ENCODE measurements around the gene ARHGAP23. TPM values are rescaled to one million over a fixed set of nuclear protein-coding genes. Genes with fewer than 3 reads are reported as not detected.
"Not testable (repeated sequence)": the region's sequence is repeated elsewhere in the genome, so short reads cannot be mapped to it uniquely, and the experiment has no call there.

ARHGAP23 gene
- total RNA-seq, 3 donors from 2014 or later = 0.29 to 0.57 (median 0.48) TPM

DNA sequence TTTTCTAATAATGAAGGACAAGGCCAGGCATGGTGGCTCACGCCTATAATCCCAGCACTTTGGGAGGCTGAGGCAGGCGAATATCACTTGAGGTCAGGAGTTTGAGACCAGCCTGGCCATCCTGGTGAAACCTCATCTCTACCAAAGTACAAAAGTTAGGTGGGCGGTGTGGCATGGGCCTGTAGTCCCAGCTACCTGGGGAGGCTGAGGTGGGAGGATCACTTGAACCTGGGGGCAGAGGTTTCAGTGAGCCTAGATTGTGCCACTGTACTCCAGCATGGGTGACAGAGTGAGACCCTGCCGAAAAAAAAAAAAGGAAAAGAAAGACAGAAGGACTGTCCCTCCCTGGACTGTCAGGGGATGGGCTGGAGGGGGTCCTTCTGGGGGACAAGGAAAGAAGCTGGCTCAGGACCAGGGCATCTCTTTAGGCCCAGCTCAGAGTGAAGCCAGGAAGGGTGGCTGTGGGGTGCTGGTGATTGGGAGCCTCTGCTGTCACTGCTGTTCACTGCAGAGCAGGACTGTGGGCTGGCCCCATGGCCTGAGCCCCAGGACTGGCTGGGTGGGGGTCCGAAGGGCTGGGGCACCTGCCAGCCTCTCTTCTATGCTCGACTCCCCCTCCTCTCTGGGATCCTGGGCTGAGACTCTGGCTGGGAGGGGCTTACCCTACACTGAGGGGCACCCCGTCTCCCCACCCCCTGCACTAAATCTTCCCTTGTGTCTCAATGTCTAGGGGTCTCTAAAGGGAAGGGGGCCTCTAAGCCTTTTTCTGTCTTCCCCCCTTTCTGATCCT is 909 bp upstream of the ARHGAP23 start:
- peaks cover 6% of the 10 kb centered on the region for H3K4me1 Mint-ChIP-seq (ENCODE audit: low read depth)
- DNase-seq (no peak), ATAC-seq (no peak)
- no peaks in the 10 kb centered on the region for H3K9me3 Mint-ChIP-seq
- H3K36me3 Mint-ChIP-seq (ENCODE audit: insufficient read depth) = no peaks in the 10 kb centered on the region
- H3K27me3 Mint-ChIP-seq (ENCODE audit: low read depth) = peaks cover 25% of the 10 kb centered on the region
- H3K4me3 Mint-ChIP-seq = peak overlapping the region; percentile 61

DNA sequence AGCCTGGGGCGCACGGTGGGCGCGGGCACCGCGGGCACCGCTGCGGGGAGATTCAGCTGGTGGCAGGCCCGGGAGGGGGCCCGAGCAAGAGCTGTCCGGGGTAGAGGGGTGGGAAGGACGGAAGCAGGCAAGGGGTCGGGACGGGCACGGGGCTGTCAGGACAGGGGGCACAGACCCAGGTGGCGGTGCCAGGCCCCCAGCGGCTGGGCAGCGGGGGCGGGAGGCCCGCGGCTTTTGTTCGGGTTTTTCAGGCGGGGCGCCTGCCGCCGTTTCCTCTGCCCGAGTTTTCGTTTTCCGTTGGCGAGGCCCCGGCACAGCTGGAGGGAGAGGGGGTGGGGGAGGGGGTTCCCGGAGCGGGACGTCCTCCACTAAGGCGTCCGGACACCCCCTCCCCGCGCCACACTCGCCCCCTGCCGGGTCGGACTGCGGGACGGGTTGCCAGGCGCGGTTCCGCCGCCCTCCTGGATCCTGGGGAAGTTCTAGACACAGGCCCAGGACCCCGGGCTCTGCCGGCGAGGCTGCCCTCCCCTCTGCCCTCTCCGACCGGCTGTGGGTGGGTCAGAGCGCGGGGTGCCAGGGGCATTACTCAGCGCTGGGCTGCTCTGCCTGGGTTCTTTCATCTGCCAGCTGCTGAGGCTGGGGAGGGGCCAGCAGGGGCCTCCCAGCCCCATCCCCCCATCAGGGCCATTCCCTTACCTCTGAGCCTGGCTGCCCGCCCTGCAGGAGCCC is 543 bp downstream of the ARHGAP23 start:
- DNase-seq = no peak
- ATAC-seq = peak; percentile 25 to 32
- Mint-ChIP-seq H3K4me1 (ENCODE audit: low read depth) (peaks cover 6% of the 10 kb centered on the region), H3K36me3 (ENCODE audit: insufficient read depth) (no peaks in the 10 kb centered on the region), H3K27me3 (ENCODE audit: low read depth) (peaks cover 14% of the 10 kb centered on the region), H3K9me3 (no peaks in the 10 kb centered on the region), H3K4me3 (peak overlapping the region; percentile 61)

DNA sequence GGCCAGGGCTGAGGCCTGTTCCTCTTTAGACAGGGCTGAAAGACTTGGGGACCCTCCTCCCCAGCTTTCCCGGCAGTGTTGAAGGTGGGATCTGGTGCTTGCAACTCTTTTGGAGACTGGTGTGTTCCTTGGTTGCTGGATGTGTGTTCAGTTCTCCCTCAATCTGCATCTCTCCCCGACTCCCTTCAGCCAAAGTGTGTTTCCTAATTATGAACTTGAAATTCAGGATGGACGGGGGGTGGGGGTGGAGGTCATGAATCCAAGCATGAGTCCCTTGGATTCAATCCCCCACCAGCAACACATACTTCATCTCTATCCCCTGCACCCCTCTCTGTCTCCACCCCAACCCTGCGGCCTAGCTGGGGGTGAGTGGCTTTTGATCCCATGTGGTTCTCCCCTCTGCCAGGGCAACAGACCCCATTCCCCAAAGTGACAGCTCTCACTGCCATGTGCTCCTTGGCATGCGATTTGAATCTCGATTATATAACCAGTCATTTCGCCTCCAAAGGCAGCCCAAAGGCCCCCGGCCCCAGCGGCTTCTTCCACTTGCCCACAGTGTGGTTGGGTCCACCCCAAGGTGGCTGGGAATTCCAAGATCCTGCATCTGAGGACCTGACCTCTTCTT is 1.3 kb downstream of the ARHGAP23 start:
- no peaks in the 10 kb centered on the region for H3K9me3 Mint-ChIP-seq
- no peak for DNase-seq
- H3K36me3 Mint-ChIP-seq (ENCODE audit: insufficient read depth) = no peaks in the 10 kb centered on the region
- peak overlapping the region; percentile 61 for H3K4me3 Mint-ChIP-seq
- H3K4me1 Mint-ChIP-seq (ENCODE audit: low read depth) = peaks cover 6% of the 10 kb centered on the region
- ATAC-seq = no peak
- peaks cover 9% of the 10 kb centered on the region for H3K27me3 Mint-ChIP-seq (ENCODE audit: low read depth)

DNA sequence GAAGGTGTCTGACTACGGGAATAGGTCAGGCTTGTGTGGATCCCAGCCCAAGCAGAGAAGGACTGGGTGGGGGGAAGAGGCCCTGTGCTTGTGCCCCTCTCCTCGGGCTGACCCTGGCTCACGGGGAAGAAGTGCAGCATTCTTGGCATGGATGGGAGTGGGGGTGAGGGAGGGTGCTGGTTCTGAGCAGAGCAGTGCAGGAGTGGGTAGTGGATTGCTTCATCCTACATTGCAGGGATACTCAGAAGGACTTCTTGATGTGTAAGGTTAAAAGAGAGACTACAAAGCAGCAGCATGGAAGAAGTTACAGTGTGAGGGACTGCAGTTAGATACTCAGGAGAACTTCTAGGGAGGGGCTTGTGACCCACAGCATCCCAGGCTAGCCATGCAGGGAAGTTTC is 2.1 kb downstream of the ARHGAP23 start:
- peaks cover 2% of the 10 kb centered on the region for H3K27me3 Mint-ChIP-seq (ENCODE audit: low read depth)
- no peaks in the 10 kb centered on the region for H3K36me3 Mint-ChIP-seq (ENCODE audit: insufficient read depth)
- ATAC-seq = no peak

DNA sequence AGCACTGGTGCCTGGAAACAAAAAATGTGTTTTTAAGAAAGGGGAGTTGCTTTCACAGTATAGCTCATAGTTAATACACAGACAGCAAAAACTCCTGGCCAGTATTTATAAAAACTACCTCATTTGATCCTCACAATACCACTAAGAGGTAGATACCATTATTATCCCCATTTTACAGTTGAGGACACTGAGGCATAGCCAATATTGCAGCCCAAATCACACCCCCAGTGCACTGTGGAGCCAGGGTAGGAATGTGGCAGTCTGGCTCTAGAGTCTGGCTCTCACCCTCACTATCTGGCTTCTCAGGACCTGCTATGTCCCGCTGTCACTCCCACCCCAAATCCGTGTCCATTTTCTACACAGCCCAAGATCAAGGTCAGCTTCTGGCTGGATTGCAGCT is 2.6 kb downstream of the ARHGAP23 start:
- no peak overlapping the region for H3K4me3 Mint-ChIP-seq
- DNase-seq (no peak), ATAC-seq (no peak)
- H3K4me1 Mint-ChIP-seq (ENCODE audit: low read depth) = peaks cover 6% of the 10 kb centered on the region
- no peaks in the 10 kb centered on the region for H3K36me3 Mint-ChIP-seq (ENCODE audit: insufficient read depth)
- H3K27me3 Mint-ChIP-seq (ENCODE audit: low read depth) = no peaks in the 10 kb centered on the region
- H3K9me3 Mint-ChIP-seq = no peaks in the 10 kb centered on the region

More for the DNA sequence above, 2.1 kb downstream of the ARHGAP23 start:
- H3K9me3 Mint-ChIP-seq = no peaks in the 10 kb centered on the region
- DNase-seq = no peak
- H3K4me1 Mint-ChIP-seq (ENCODE audit: low read depth) = peaks cover 6% of the 10 kb centered on the region
- peak overlapping the region; percentile 22 for H3K4me3 Mint-ChIP-seq

DNA sequence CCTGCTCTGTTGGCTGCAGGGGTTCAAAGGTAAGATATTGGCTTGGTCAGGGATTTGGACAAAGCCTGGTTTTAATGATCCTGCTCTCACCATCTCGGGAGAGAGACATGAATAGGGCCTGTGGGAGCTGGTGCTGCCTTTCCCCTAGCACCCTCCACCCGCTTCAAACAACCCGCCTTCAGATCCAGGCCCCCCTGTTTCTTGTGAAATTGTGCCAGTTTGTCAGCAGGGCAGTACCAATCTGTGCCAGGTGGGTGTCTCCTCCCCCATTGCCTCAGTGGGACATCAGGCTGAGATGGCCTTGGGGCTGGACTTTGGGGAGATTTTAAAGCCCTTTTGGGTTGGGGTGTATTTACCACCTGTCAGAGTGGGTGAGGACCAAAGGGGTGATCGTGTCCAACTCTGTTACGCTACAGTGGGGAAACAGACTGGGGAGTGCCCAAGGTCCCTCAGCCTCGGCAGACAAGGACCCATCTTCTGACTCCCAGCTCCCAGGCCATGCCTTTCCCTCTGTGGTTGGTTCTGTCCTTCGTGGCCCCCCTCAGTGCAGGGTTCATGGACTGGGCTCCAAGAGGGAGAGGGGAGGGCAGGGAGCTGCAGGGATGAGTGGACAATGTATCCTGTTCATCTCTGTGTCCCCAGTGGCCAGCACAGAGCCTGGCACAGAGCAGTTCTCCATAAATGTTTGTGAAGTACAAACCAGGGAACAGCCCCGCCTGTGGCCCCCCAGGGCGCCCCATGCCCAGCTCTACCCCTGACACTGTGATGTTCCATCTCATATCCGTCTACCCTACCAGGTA is 3.3 kb downstream of the ARHGAP23 start:
- Mint-ChIP-seq H3K4me1 (ENCODE audit: low read depth) (peaks cover 6% of the 10 kb centered on the region), H3K9me3 (no peaks in the 10 kb centered on the region), H3K4me3 (no peak overlapping the region), H3K27me3 (ENCODE audit: low read depth) (no peaks in the 10 kb centered on the region), H3K36me3 (ENCODE audit: insufficient read depth) (no peaks in the 10 kb centered on the region)
- ATAC-seq = no peak
- DNase-seq = no peak

DNA sequence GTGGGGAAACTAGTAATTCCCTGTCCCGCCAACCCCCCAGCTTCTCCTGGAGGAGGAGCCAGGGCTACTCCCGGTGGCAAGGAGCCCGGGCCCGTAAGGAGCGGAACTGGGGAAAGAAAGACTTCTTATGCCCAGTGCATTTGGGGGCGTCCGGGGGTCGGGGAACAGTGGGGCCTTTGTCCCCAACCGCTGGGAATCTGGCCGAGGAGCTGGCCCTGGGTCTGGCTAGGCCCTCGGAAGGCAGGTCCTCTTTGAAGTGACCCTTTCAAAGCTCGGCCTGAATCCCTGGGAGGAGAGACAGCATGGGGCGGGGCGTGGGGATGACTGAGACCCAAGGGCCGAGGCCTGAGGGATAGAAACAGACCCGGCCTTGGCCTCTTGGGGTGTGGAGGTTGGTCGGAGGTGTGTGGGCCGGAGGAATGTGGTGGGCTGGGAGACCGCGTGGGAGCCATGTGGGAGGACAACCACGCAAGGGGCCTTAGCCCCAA is 6.0 kb downstream of the ARHGAP23 start:
- H3K4me1 Mint-ChIP-seq (ENCODE audit: low read depth) = peaks cover 2% of the 10 kb centered on the region
- no peaks in the 10 kb centered on the region for H3K27me3 Mint-ChIP-seq (ENCODE audit: low read depth)
- ATAC-seq = no peak

DNA sequence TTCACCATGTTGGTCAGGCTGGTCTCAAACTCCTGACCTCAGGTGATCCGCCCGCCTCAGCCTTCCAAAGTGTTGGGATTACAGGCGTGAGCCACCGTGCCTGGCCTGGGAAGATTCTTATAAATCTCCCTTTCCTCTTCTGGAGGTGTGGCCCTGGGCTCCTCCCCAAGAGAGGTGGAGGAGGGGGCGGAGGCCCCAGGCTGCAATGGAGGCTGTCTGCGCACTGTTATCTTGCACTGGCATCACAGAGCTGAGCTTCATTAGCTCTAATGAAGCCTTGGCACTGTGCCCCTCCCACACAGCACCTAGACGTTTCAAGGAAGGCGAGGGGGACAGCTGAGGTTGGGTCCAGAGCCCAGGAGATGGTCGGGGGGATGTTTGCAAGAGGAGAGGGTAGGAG is 7.5 kb downstream of the ARHGAP23 start:
- no peak for DNase-seq
- no peaks in the 10 kb centered on the region for H3K4me1 Mint-ChIP-seq (ENCODE audit: low read depth)
- H3K4me3 Mint-ChIP-seq = no peak overlapping the region
- ATAC-seq = no peak
- H3K9me3 Mint-ChIP-seq = no peaks in the 10 kb centered on the region
- H3K27me3 Mint-ChIP-seq (ENCODE audit: low read depth) = no peaks in the 10 kb centered on the region
- H3K36me3 Mint-ChIP-seq (ENCODE audit: insufficient read depth) = no peaks in the 10 kb centered on the region

More for the DNA sequence above, 6.0 kb downstream of the ARHGAP23 start:
- no peak for DNase-seq
- Mint-ChIP-seq H3K9me3 (no peaks in the 10 kb centered on the region), H3K4me3 (no peak overlapping the region), H3K36me3 (ENCODE audit: insufficient read depth) (no peaks in the 10 kb centered on the region)

DNA sequence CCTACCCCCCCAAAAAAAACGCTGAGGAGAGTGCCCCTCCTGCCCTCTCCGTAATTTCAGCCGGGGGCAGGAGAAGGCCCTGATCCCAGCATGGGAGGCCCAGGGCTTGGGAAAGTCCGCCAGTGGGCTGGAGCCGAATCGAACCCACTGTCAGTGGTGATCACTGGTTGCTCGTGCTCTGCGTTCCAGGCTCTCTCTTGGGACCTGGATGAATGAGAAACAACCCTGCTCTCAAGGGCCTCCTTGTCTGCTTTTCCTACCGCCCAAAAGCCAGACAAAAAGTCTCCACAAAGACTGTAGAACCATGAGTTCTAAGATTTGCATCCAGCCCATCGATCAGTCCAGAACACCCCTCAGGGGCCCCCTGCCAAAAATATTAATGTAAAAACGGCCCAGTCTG is 8.1 kb downstream of the ARHGAP23 start:
- Mint-ChIP-seq H3K4me3 (no peak overlapping the region), H3K4me1 (ENCODE audit: low read depth) (no peaks in the 10 kb centered on the region), H3K36me3 (ENCODE audit: insufficient read depth) (no peaks in the 10 kb centered on the region), H3K9me3 (no peaks in the 10 kb centered on the region), H3K27me3 (ENCODE audit: low read depth) (no peaks in the 10 kb centered on the region)
- DNase-seq (no peak), ATAC-seq (no peak)

DNA sequence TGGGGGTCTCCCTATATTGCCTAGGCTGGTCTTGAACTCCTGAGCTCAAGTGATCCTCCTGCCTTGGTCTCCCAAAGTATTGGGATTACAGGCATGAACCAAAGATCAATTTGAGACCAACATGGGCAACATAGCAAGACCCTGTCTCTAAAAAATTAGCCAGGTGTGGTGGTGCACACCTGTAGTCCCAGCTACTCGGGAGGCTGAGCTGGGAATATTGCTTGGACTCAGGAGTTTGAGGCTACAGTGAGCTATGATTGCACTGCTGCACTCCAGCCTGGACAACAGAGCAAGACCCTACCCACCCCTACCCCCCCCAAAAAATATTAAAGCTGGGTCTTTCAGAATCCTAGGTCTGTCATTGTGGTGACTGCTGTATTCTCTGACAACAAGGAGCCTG is 9.0 kb downstream of the ARHGAP23 start:
- DNase-seq, H3K4me3 Mint-ChIP-seq: not testable (repeated sequence)

DNA sequence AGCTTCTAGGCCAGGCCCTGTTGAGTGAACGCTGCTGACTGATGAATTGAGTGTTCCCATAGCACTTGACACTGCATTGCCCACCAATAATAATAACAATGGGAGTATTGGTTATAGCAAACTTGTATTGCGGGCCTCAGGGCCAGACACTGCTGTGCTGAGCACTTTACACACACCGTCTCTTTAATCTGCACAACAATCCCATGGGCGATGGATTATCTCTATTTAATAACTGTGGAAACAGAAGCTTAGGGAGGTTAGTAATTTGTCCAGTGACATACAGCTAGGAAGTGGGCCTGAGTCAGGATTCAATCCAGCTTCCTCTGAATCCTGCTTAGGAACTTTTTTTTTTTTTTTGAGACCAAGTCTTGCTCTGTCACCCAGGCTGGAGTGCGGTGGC is 11.2 kb downstream of the ARHGAP23 start:
- H3K9me3 Mint-ChIP-seq = no peaks in the 10 kb centered on the region
- no peaks in the 10 kb centered on the region for H3K4me1 Mint-ChIP-seq (ENCODE audit: low read depth)
- H3K27me3 Mint-ChIP-seq (ENCODE audit: low read depth) = no peaks in the 10 kb centered on the region
- ATAC-seq (no peak), DNase-seq (no peak)
- no peaks in the 10 kb centered on the region for H3K36me3 Mint-ChIP-seq (ENCODE audit: insufficient read depth)
- H3K4me3 Mint-ChIP-seq = no peak overlapping the region

More for the DNA sequence above, 9.0 kb downstream of the ARHGAP23 start:
- not testable (repeated sequence) for H3K27me3 Mint-ChIP-seq (ENCODE audit: low read depth); H3K4me1 Mint-ChIP-seq (ENCODE audit: low read depth); ATAC-seq; H3K9me3 Mint-ChIP-seq; H3K36me3 Mint-ChIP-seq (ENCODE audit: insufficient read depth)

DNA sequence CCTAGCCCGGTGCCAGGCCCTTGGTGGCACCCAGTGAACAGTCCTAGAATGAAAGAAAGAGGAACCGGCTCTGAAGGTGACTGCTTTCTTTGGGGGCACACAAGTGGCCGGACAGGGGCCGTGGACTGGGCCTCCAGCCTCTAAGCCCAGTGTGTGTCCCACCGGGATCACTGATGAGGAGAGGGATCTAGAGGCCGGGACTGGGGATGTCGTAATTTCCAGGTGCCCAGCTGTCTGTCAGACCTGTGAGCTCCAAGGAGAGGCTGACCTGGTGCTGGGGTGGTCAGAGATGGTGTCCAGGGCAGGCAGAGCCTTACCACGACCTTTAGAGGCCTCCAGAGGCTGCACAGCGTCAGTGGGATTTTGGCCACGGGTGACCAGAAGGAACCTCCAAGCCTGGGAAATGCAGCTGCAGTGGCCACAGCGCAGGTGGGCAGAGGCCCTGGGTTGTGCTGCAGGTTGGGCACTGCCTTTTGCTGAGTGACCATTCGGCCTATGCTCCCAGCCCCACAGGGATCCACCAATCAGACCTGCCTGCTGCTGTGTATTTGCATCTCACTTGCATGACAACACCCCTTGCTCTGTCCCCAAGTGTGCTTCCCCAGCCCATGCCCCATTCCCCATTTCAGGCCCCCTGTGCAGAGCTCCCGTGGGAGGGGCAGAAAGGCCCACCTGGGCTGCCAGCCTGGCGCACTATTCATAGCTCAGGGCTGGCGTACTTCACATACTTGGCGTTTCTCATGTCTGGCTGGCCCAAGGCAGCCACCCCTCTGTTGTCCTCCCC is 12.5 kb downstream of the ARHGAP23 start:
- no peaks in the 10 kb centered on the region for H3K27me3 Mint-ChIP-seq (ENCODE audit: low read depth)
- no peaks in the 10 kb centered on the region for H3K9me3 Mint-ChIP-seq
- H3K36me3 Mint-ChIP-seq (ENCODE audit: insufficient read depth) = no peaks in the 10 kb centered on the region
- DNase-seq (no peak), ATAC-seq (no peak)
- no peak overlapping the region for H3K4me3 Mint-ChIP-seq
- H3K4me1 Mint-ChIP-seq (ENCODE audit: low read depth) = no peaks in the 10 kb centered on the region

DNA sequence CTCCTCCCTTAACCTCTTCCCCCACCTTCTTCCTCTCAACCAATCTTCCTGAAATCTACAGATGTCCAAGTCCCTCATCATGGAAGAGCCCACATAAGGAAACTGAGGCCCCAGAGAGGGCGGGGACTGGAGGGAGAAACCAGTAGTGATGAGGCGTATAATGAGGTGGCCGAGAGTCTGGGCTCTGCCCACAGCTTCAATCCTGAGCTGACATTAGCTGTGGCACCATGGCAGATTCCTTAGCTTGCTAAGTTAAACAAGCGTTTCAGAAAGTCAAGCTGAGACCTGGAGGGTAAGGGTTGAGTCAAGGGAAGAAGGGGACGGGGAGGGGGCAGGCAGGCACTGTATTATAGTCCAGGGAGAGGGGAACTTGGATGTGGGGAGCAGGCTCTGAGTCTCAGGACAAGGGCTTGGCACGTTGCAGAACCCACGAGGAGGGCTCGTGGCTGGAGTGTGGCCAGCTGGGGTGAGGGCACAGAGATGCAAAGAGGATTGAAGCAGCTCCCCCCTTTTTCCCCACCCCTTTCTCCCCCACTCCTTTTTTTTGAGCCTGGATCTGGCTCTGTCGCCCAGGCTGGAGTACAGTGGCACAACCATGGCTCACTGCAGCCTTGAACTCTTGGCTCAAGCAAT is 13.3 kb downstream of the ARHGAP23 start:
- Mint-ChIP-seq H3K4me1 (ENCODE audit: low read depth) (no peaks in the 10 kb centered on the region), H3K4me3 (no peak overlapping the region), H3K27me3 (ENCODE audit: low read depth) (no peaks in the 10 kb centered on the region), H3K36me3 (ENCODE audit: insufficient read depth) (no peaks in the 10 kb centered on the region), H3K9me3 (no peaks in the 10 kb centered on the region)
- ATAC-seq = no peak
- no peak for DNase-seq

Data from activated T-cell treated with anti-CD3 and anti-CD28 coated beads, Interleukin-2, amount 50 U/mL, for 4 hours (primary cell).